IMR-90 (cell line): ENCODE data around the gene WDR54. TPM values are rescaled to one million over a fixed set of nuclear protein-coding genes. Genes with fewer than 3 reads are reported as not detected.

Experiments used
- ATAC-seq: fragments of 200-7000 bp; cut with Tn5 transposase; 2 replicates; pipeline ENCODE4 v1.9.1; 2020; ENCODE audit warnings: low read depth, mild to moderate bottlenecking, moderate library complexity
- BruUV-seq: library from RNA; stranded (reverse); fragments of 400-500 nt; replicated peaks from 2 replicates; lab custom pipeline; 2021; lab: Mats Ljungman, UMichigan
- CTCF ChIA-PET: fragments of 300-600 bp; formaldehyde crosslinking; extraction: SDS; loops from one replicate; lab custom pipeline; 2021; ENCODE audit warnings: antibody characterized with exemption; lab: Yijun Ruan, JAX
- POLR2A ChIA-PET: fragments of 300-600 bp; sonication (Branson Sonifier 250); formaldehyde crosslinking; loops from one replicate; lab custom pipeline; 2022; ENCODE audit warnings: antibody characterized with exemption; ENCODE audit not compliant: unreplicated experiment; lab: Charles Lee
- DNase-seq: peaks from one replicate; pipeline ENCODE4 v3.0.0; 2013
- H2AFZ ChIP-seq: replicated peaks from 2 replicates; pipeline ENCODE3; 2013; ENCODE audit warnings: low read length, mild to moderate bottlenecking; ENCODE audit not compliant: poor library complexity
- H2AK5ac ChIP-seq: 2 replicates; pipeline ENCODE4 v1.6.1; 2013; ENCODE audit warnings: low read depth, low read length, inconsistent platforms
- H2AK9ac ChIP-seq: replicated peaks from 2 replicates; pipeline ENCODE3; 2013; ENCODE audit warnings: mild to moderate bottlenecking, low read depth, low read length, moderate library complexity; ENCODE audit not compliant: poor library complexity
- H2BK120ac ChIP-seq: 2 replicates; pipeline ENCODE4 v1.6.1; 2013; ENCODE audit warnings: low read depth, low read length, inconsistent platforms
- H2BK15ac ChIP-seq: 3 replicates; pipeline ENCODE4 v1.6.1; 2013; ENCODE audit warnings: low read depth, low read length, inconsistent platforms
- H2BK20ac ChIP-seq: 2 replicates; pipeline ENCODE4 v1.6.1; 2013; ENCODE audit warnings: low read depth, mild to moderate bottlenecking, inconsistent platforms, low read length, moderate library complexity
- H2BK5ac ChIP-seq: 2 replicates; pipeline ENCODE4 v1.6.1; 2013; ENCODE audit warnings: mild to moderate bottlenecking, low read depth, low read length, inconsistent platforms; ENCODE audit not compliant: poor library complexity, severe bottlenecking
- H3K14ac ChIP-seq: replicated peaks from 2 replicates; pipeline ENCODE4 v1.6.1; 2013; ENCODE audit warnings: low read depth, low read length, inconsistent platforms
- H3K18ac ChIP-seq: 2 replicates; pipeline ENCODE4 v1.6.1; 2013; ENCODE audit warnings: low read depth, low read length, control low read depth
- H3K23ac ChIP-seq: 2 replicates; pipeline ENCODE4 v1.6.1; 2013; ENCODE audit warnings: low read depth, low read length, inconsistent platforms
- H3K27ac ChIP-seq: 2 replicates; pipeline ENCODE4 v1.5.1; 2013; ENCODE audit warnings: mild to moderate bottlenecking, control low read depth, low read length; ENCODE audit not compliant: insufficient read depth
- H3K27me3 ChIP-seq: 2 replicates; pipeline ENCODE4 v1.6.1; 2013; ENCODE audit warnings: low read length; ENCODE audit not compliant: control insufficient read depth, insufficient read depth
- H3K36me3 ChIP-seq: 2 replicates; pipeline ENCODE4 v1.6.1; 2013; ENCODE audit warnings: low read length, mixed read lengths; ENCODE audit not compliant: control insufficient read depth, insufficient read depth
- H3K4ac ChIP-seq: 2 replicates; pipeline ENCODE4 v1.6.1; 2013; ENCODE audit warnings: low read depth, low read length, inconsistent platforms
- H3K4me1 ChIP-seq: 2 replicates; pipeline ENCODE4 v1.6.1; 2013; ENCODE audit warnings: low read length, mixed read lengths; ENCODE audit not compliant: control insufficient read depth, insufficient read depth
- H3K4me2 ChIP-seq: 2 replicates; pipeline ENCODE4 v1.6.1; 2013; ENCODE audit warnings: low read depth, mild to moderate bottlenecking, control low read depth, low read length, moderate library complexity
- H3K4me3 ChIP-seq: 2 replicates; pipeline ENCODE4 v1.5.1; 2013; ENCODE audit warnings: low read depth, mild to moderate bottlenecking, control low read depth, low read length, moderate library complexity; ENCODE audit not compliant: insufficient read depth
- H3K56ac ChIP-seq: 2 replicates; pipeline ENCODE4 v1.6.1; 2013; ENCODE audit warnings: low read length, inconsistent platforms; ENCODE audit not compliant: insufficient read depth; ENCODE audit errors: extremely low read depth
- H3K79me1 ChIP-seq, 2 experiments: 2 replicates each; pipeline ENCODE4 v1.6.1; 2013; ENCODE audit warnings: low read length in 2 of 2, inconsistent platforms in 1 of 2, low read depth in 1 of 2
- H3K9ac ChIP-seq: 2 replicates; pipeline ENCODE4 v1.6.1; 2013; ENCODE audit warnings: low read depth, low read length, control low read depth
- H3K9me1 ChIP-seq: 2 replicates; pipeline ENCODE4 v1.6.1; 2013; ENCODE audit warnings: low read length, inconsistent platforms; ENCODE audit not compliant: insufficient read depth
- H3K9me3 ChIP-seq: 2 replicates; pipeline ENCODE4 v1.6.1; 2013; ENCODE audit warnings: low read length; ENCODE audit not compliant: control insufficient read depth, insufficient read depth
- H4K20me1 ChIP-seq: 2 replicates; pipeline ENCODE4 v1.6.1; 2013; ENCODE audit warnings: low read length, inconsistent platforms; ENCODE audit not compliant: insufficient read depth
- H4K5ac ChIP-seq: 2 replicates; pipeline ENCODE4 v1.6.1; 2013; ENCODE audit warnings: mild to moderate bottlenecking, low read depth, low read length, control low read depth
- H4K8ac ChIP-seq, 2 experiments: 2 replicates each; pipeline ENCODE4 v1.6.1; 2013; ENCODE audit warnings: low read depth in 2 of 2, low read length in 2 of 2, control low read depth in 1 of 2, inconsistent platforms in 1 of 2
- H4K91ac ChIP-seq: 2 replicates; pipeline ENCODE4 v1.6.1; 2013; ENCODE audit warnings: low read depth, low read length, inconsistent platforms; ENCODE audit not compliant: insufficient read depth
- CTCF ChIP-seq: conservative IDR thresholded peaks from 2 replicates; pipeline ENCODE4 v1.5.1; 2012; ENCODE audit warnings: mild to moderate bottlenecking, low read depth, low read length, improper control_type of control experiment
- RCOR1 ChIP-seq: IDR thresholded peaks from 2 replicates; pipeline ENCODE4 v1.6.1; 2012; ENCODE audit warnings: mild to moderate bottlenecking, low read length, improper control_type of control experiment; ENCODE audit not compliant: insufficient replicate concordance
- WGBS, 2 experiments: methylation state at CpG; one replicate each; pipeline versions ENCODE4 v1.1.5 to v1.1.7; 2013; ENCODE audit warnings: missing lambda C conversion rate in 2 of 2; ENCODE audit not compliant: insufficient read length in 1 of 2; ENCODE audit errors: extremely low coverage in 2 of 2; 5-methylcytosine and 5-hydroxymethylcytosine counted together
- dilution Hi-C: fragments of 300-500 bp; cut with HindIII; formaldehyde crosslinking; loops from one replicate; pipeline ENCODE4 v1.14.3; 2018; ENCODE audit warnings: low sequenced_read_pairs; ENCODE audit not compliant: unreplicated experiment
- in situ Hi-C: fragments of 300-500 bp; cut with MboI; formaldehyde crosslinking; loops from 3 replicates; pipeline ENCODE4 v1.14.3; 2019; ENCODE audit warnings: low sequenced_read_pairs, inconsistent platforms, mixed read lengths
- intact Hi-C: fragments of 100-400 bp; cut with micrococcal nuclease; formaldehyde crosslinking; loops from 2 replicates; pipeline ENCODE4 v1.10.0; 2022
- polyA plus RNA-seq, 3 experiments: library from polyadenylated mRNA; depleted of rRNA; stranded (reverse); fragments of >200 nt; gene quantifications; 2 replicates each; pipeline ENCODE4 v1.2.3, GENCODE V29; 2012; ENCODE audit warnings: low replicate concordance in 1 of 3
- total RNA-seq: library from RNA; depleted of rRNA; stranded (reverse); fragments of >200 nt; gene quantifications from 2 replicates; pipeline ENCODE4 v1.2.3, GENCODE V29; 2012

The WDR54 gene
- total and polyA plus RNA-seq, 2 of the 4 experiments (the other 2 are of a cell fraction): 47.9 to 57.2 TPM

- no peak overlapping the region for H2AFZ ChIP-seq
- no peak overlapping the region for H2AK9ac ChIP-seq
- ATAC-seq: no peak
- no peak overlapping the region for H3K4me2 ChIP-seq
- H4K8ac ChIP-seq: no peak overlapping the region
- H3K4ac ChIP-seq: no peak overlapping the region
- no peak overlapping the region for H2AK5ac ChIP-seq
- no peak overlapping the region for H4K5ac ChIP-seq
- TF ChIP-seq CTCF (no peak), RCOR1 (no peak)
- ChIA-PET POLR2A (no interaction called here), CTCF (no interaction called here)
- H3K9ac ChIP-seq: no peak overlapping the region
- intact Hi-C loops (no loop called here), in situ Hi-C loops (no loop called here), dilution Hi-C loops (no loop called here)
- no TSS peak for BruUV-seq
- H3K79me1 ChIP-seq: peaks cover 1 to 4% of the 10 kb centered on the region in 2 experiments; a peak in 1 of 4 replicates
- no peak overlapping the region for H3K56ac ChIP-seq
- no peak overlapping the region for H3K4me3 ChIP-seq
- H3K27me3 ChIP-seq: peaks cover 29% of the 10 kb centered on the region
- H3K23ac ChIP-seq: no peak overlapping the region
- H3K14ac ChIP-seq: no peak overlapping the region
- H2BK5ac ChIP-seq: no peak overlapping the region
- no peak overlapping the region for H2BK120ac ChIP-seq
- H2BK20ac ChIP-seq: no peak overlapping the region
- no peaks in the 10 kb centered on the region for H3K36me3 ChIP-seq
- H3K18ac ChIP-seq: no peak overlapping the region
- H2BK15ac ChIP-seq: no peak overlapping the region
- peaks cover 3% of the 10 kb centered on the region for H3K4me1 ChIP-seq
- H4K20me1 ChIP-seq: no peaks in the 10 kb centered on the region
- no peak overlapping the region for H4K91ac ChIP-seq
- no peak overlapping the region for H3K27ac ChIP-seq
- no peaks in the 10 kb centered on the region for H3K9me3 ChIP-seq
- no peak for DNase-seq
- peaks cover 4% of the 10 kb centered on the region for H3K9me1 ChIP-seq
- WGBS, 2 experiments: 40% methylated on average over 1 of the region's 6 CpGs; no CpG with 5 or more reads in 1 of the 2 experiments
Observed at GRCh38 chr2:74417763-74418162, 3.8 kb upstream of the WDR54 start.
